ENCODE results near the gene THADA.

The THADA gene

GRCh38 chr2:43226955-43227829, 368.6 kb downstream of the THADA start (continued):
- TF ChIP-seq ZBTB48 (tag by site-specific recombination; IDR thresholded peaks at IDR 0.05) (no peak), ZNF174 (tag by site-specific recombination; IDR thresholded peaks at IDR 0.05) (no peak), KLF1 (tag by site-specific recombination; IDR thresholded peaks at IDR 0.05) (peak; percentile 71), SALL2 (tag by site-specific recombination; IDR thresholded peaks at IDR 0.05; ENCODE audit: borderline replicate concordance) (no peak), ZNF140 (tag by site-specific recombination; IDR thresholded peaks at IDR 0.05) (no peak), ZNF544 (tag by site-specific recombination; IDR thresholded peaks at IDR 0.05) (no peak), ZFP37 (tag by site-specific recombination; IDR thresholded peaks at IDR 0.05) (peak; percentile 43; the same call in 1 of the 2 replicates), INSM2 (tag by site-specific recombination; IDR thresholded peaks at IDR 0.05) (no peak), ZNF600 (tag by site-specific recombination; IDR thresholded peaks at IDR 0.05) (peak; percentile 53; the same call in 1 of the 2 replicates), ZNF362 (tag by site-specific recombination; IDR thresholded peaks at IDR 0.05) (no peak), KLF7 (tag by site-specific recombination; IDR thresholded peaks at IDR 0.05; ENCODE audit: borderline replicate concordance) (no peak; the same call in 1 of the 2 replicates), ZNF155 (tag by site-specific recombination; IDR thresholded peaks at IDR 0.05) (no peak), ZNF580 (tag by site-specific recombination; IDR thresholded peaks at IDR 0.05) (no peak), ZNF621 (tag by site-specific recombination; IDR thresholded peaks at IDR 0.05) (no peak), KLF17 (tag by site-specific recombination; IDR thresholded peaks at IDR 0.05) (peak; percentile 78; the same call in 1 of the 2 replicates), ZNF148 (tag by site-specific recombination; IDR thresholded peaks at IDR 0.05; ENCODE audit: borderline replicate concordance) (no peak), KLF10 (tag by site-specific recombination; IDR thresholded peaks at IDR 0.05) (no peak; the same call in 1 of the 2 replicates), OSR2 (tag by site-specific recombination; IDR thresholded peaks at IDR 0.05) (no peak), SCRT2 (tag by site-specific recombination; IDR thresholded peaks at IDR 0.05) (peak; percentile 94), ZIC2 (tag by site-specific recombination; IDR thresholded peaks at IDR 0.05) (peak; percentile 34; the same call in 1 of the 2 replicates), ZBTB20 (tag by site-specific recombination; IDR thresholded peaks at IDR 0.05) (peak; percentile 76), SETDB1 (IDR thresholded peaks at IDR 0.05; ENCODE audit: insufficient read length, low read length) (no peak), ZXDB (tag by site-specific recombination; IDR thresholded peaks at IDR 0.05) (0 out of 2 replicates have a peak, but pooled peaks have one; percentile 26), ZBTB6 (tag by site-specific recombination; IDR thresholded peaks at IDR 0.05) (0 out of 2 replicates have a peak, but pooled peaks have one; percentile 48), TRIM28 (IDR thresholded peaks at IDR 0.05; ENCODE audit: borderline replicate concordance, low read length) (no peak), ZNF24 (tag by site-specific recombination; IDR thresholded peaks at IDR 0.05) (no peak; the same call in 1 of the 2 replicates), PRDM10 (tag by site-specific recombination; IDR thresholded peaks at IDR 0.05) (peak; percentile 55), ZNF629 (tag by site-specific recombination; IDR thresholded peaks at IDR 0.05) (no peak)

Measured in HEK293 (cell line).